Stomach (tissue), 9 donors: ENCODE measurements around the gene NTM. TPM values are rescaled to one million over a fixed set of nuclear protein-coding genes. Genes with fewer than 3 reads are reported as not detected.

ENCODE experiments used
- DNase-seq, 2 donors: peaks; one replicate each; pipeline versions ENCODE4 v3.0.0 to v3.0.0-alpha.2; 2013 to 2019
- H3K27ac ChIP-seq, 5 donors: fragments of 200-600 bp in 4 of 5; sonication (generic) in 4 of 5; one replicate each; pipeline ENCODE4 v1.5.1; 2013 to 2019; ENCODE audit warnings: mild to moderate bottlenecking in 1 of 5, moderate library complexity in 1 of 5
- H3K27me3 ChIP-seq, 3 donors: fragments of 200-600 bp; sonication (generic); one replicate each; pipeline ENCODE4 v1.5.1; 2017 to 2019; ENCODE audit warnings: mixed run types in 1 of 3
- H3K36me3 ChIP-seq, 4 donors: fragments of 200-600 bp; sonication (generic); 1 replicate in 3 of 4; 2 replicates in 1 of 4; pipeline ENCODE4 v1.5.1; 2016 to 2019
- H3K4me1 ChIP-seq, 4 donors: fragments of 200-600 bp; sonication (generic); one replicate each; pipeline ENCODE4 v1.5.1; 2016 to 2019
- H3K4me3 ChIP-seq, 4 donors: fragments of 200-600 bp; sonication (generic) in 3 of 4; one replicate each; pipeline ENCODE4 v1.5.1; 2016 to 2019; ENCODE audit warnings: mild to moderate bottlenecking in 1 of 4
- H3K9me3 ChIP-seq, 4 donors: fragments of 200-600 bp; sonication (generic); one replicate each; pipeline ENCODE4 v1.5.1; 2016 to 2019
- CTCF ChIP-seq, 7 experiments: fragments of 450-650 bp in 4 of 7; fragments of 200-600 bp in 3 of 7; sonication (generic) in 3 of 7; IDR thresholded peaks; one replicate each; pipeline ENCODE4 v1.5.1; 2016 to 2019; ENCODE audit warnings: antibody characterized with exemption in 7 of 7, control low read depth in 2 of 7, mild to moderate bottlenecking in 1 of 7
- EP300 ChIP-seq: sonication (generic); formaldehyde crosslinking; IDR thresholded peaks from one replicate; pipeline ENCODE4 v1.6.1; 2017; ENCODE audit warnings: antibody characterized with exemption
- POLR2A ChIP-seq, 4 donors: fragments of 450-650 bp; IDR thresholded peaks; one replicate each; pipeline ENCODE4 v1.6.1; 2016; ENCODE audit warnings: antibody characterized with exemption in 4 of 4, control low read depth in 2 of 4, mild to moderate bottlenecking in 1 of 4, moderate library complexity in 1 of 4
- POLR2AphosphoS5 ChIP-seq, 3 donors: sonication (generic); formaldehyde crosslinking; IDR thresholded peaks; one replicate each; pipeline ENCODE4 v1.6.1; 2016; ENCODE audit warnings: antibody characterized with exemption in 3 of 3
- WGBS, 5 donors: extraction: QIAGEN DNeasy Blood & Tissue Kit in 3 of 5; methylation state at CpG; one replicate each; pipeline versions ENCODE4 v1.1.5 to v1.1.7; 2013 to 2018; 5-methylcytosine and 5-hydroxymethylcytosine counted together
- intact Hi-C: fragments of 100-400 bp; cut with DNase I; formaldehyde crosslinking; loops from one replicate; pipeline ENCODE4 v1.15.1; 2023; ENCODE audit warnings: low total_unique reads
- polyA plus RNA-seq, 3 donors: library from polyadenylated mRNA; stranded (reverse); fragments of 200-250 nt; gene quantifications; one replicate each; pipeline ENCODE4 v1.2.3, GENCODE V29; 2013
- total RNA-seq, 5 donors: library from RNA; depleted of rRNA; stranded (reverse); fragments of >200 nt; gene quantifications; one replicate each; pipeline versions ENCODE4 v1.1.0 to v1.2.3, GENCODE V29; 2014 to 2016
- donor health status: healthy with polysubstance abuse.
- donor health status: Bipolar disorder and iron deficiency.
- donor health status: healthy.

Gene NTM
- total and polyA plus RNA-seq, 8 donors, result 0.50 to 8.4 (median 1.3) TPM; not detected in 3

GRCh38 chr11:131977231-131977630 is 606.8 kb downstream of the NTM start:
- Histone ChIP-seq H3K9me3 (no peaks in the 10 kb centered on the region), H3K4me1 (no peaks in the 10 kb centered on the region), H3K4me3 (no peak overlapping the region), H3K36me3 (no peaks in the 10 kb centered on the region), H3K27ac (no peak overlapping the region), H3K27me3 (peaks cover 0 to 16% (median 0%) of the 10 kb centered on the region in 3 donors)
- 74 to 87% (median 83%) methylated on average over 6 of the region's 6 CpGs for WGBS, 5 donors
- DNase-seq, result no peak
- intact Hi-C loops, result no loop called here
- no peak for TF ChIP-seq EP300
- no peak for TF ChIP-seq POLR2AphosphoS5 (IDR thresholded peaks at IDR 0.05)
- no peak for TF ChIP-seq CTCF (IDR thresholded peaks at IDR 0.05)
- no peak for TF ChIP-seq POLR2A (IDR thresholded peaks at IDR 0.05)

- WGBS, 5 donors, result 75 to 83% (median 78%) methylated on average over 3 of the region's 3 CpGs
- TF ChIP-seq POLR2A (IDR thresholded peaks at IDR 0.05) (no peak), CTCF (IDR thresholded peaks at IDR 0.05) (no peak), POLR2AphosphoS5 (IDR thresholded peaks at IDR 0.05) (no peak), EP300 (no peak)
- Histone ChIP-seq H3K4me1 (no peaks in the 10 kb centered on the region), H3K36me3 (no peaks in the 10 kb centered on the region), H3K4me3 (no peak overlapping the region), H3K27me3 (peaks cover 0 to 16% (median 0%) of the 10 kb centered on the region in 3 donors), H3K9me3 (no peaks in the 10 kb centered on the region), H3K27ac (no peak overlapping the region)
- no peak for DNase-seq
- intact Hi-C loops, result no loop called here
These were observed 607.4 kb downstream of the NTM start for GRCh38 chr11:131977854-131978253.

- no peak for TF ChIP-seq EP300
- no peak for TF ChIP-seq POLR2A (IDR thresholded peaks at IDR 0.05)
- no peak for TF ChIP-seq CTCF (IDR thresholded peaks at IDR 0.05)
- TF ChIP-seq POLR2AphosphoS5 (IDR thresholded peaks at IDR 0.05), result no peak
- no peak for DNase-seq
- H3K27me3 ChIP-seq, result peaks cover 0 to 16% (median 0%) of the 10 kb centered on the region in 3 donors
- intact Hi-C loops, result no loop called here
- H3K4me1 ChIP-seq, result no peaks in the 10 kb centered on the region
- H3K4me3 ChIP-seq, result no peak overlapping the region
- no peaks in the 10 kb centered on the region for H3K36me3 ChIP-seq
- no peak overlapping the region for H3K27ac ChIP-seq
- WGBS, 5 donors, result 56 to 78% (median 62%) methylated on average over 5 of the region's 5 CpGs
- H3K9me3 ChIP-seq, result peaks cover 0 to 2% (median 0%) of the 10 kb centered on the region in 4 donors
These were observed 607.9 kb downstream of the NTM start for GRCh38 chr11:131978351-131978750.

- 77 to 88% (median 81%) methylated on average over 3 of the region's 3 CpGs for WGBS, 5 donors
- Histone ChIP-seq H3K9me3 (peaks cover 0 to 9% (median 3%) of the 10 kb centered on the region in 4 donors), H3K4me1 (no peaks in the 10 kb centered on the region), H3K4me3 (no peak overlapping the region), H3K36me3 (no peaks in the 10 kb centered on the region), H3K27ac (no peak overlapping the region), H3K27me3 (peaks cover 0 to 16% (median 0%) of the 10 kb centered on the region in 3 donors)
- TF ChIP-seq CTCF (IDR thresholded peaks at IDR 0.05), result no peak
- no peak for TF ChIP-seq POLR2A (IDR thresholded peaks at IDR 0.05)
- no peak for TF ChIP-seq POLR2AphosphoS5 (IDR thresholded peaks at IDR 0.05)
- no peak for TF ChIP-seq EP300
- no peak for DNase-seq
- intact Hi-C loops, result no loop called here
These were observed 608.9 kb downstream of the NTM start for GRCh38 chr11:131979364-131979763.
